Neuron (in vitro differentiated cells): ENCODE data around the gene ARL14.

Experiments used
- H2AFZ ChIP-seq: one replicate; pipeline ENCODE4 v1.6.1; 2013; ENCODE audit warnings: low read depth, mild to moderate bottlenecking, inconsistent platforms, low read length, moderate library complexity
- H3K27me3 ChIP-seq: one replicate; pipeline ENCODE4 v1.6.1; 2013; ENCODE audit warnings: low read length; ENCODE audit not compliant: insufficient read depth
- H3K36me3 ChIP-seq: one replicate; pipeline ENCODE4 v1.6.1; 2013; ENCODE audit warnings: low read length; ENCODE audit not compliant: insufficient read depth
- H3K4me1 ChIP-seq: one replicate; pipeline ENCODE4 v1.6.1; 2013; ENCODE audit warnings: low read length; ENCODE audit not compliant: insufficient read depth
- H3K4me3 ChIP-seq: 2 replicates; pipeline ENCODE4 v1.5.1; 2013; ENCODE audit warnings: mild to moderate bottlenecking, low read length, moderate library complexity
- H3K9me3 ChIP-seq: one replicate; pipeline ENCODE4 v1.6.1; 2013; ENCODE audit warnings: low read length

The ARL14 gene

DNA sequence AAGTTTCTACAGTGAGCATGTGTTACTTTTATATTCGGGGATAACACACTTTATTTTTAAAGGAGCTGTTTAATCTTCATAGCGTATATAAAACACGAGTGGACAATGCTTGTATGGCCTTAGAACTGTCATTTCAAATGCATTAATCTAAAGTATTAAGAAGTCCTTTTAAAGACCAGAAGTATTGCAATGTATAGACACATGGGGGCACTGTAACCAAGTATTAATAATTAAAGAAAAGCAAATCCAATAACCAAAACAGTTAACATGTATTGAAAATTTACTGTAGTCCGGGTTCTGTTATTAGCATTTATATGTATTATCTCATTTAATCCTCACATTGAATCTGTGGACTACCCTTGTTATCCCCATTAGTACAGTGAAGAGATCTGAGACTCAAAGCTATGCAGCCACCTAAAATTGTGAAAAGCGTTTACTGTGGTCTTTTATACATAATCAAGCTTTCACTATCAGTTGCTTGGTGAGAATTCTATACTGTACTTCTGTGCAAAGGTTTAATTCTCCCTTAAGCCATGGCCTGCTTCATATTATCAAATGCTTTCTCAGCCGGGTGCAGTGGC, 10.1 kb downstream of the ARL14 start:
- H2AFZ ChIP-seq = no peak overlapping the region
- H3K9me3 ChIP-seq = no peaks in the 10 kb centered on the region
- no peaks in the 10 kb centered on the region for H3K27me3 ChIP-seq
- H3K36me3 ChIP-seq = no peaks in the 10 kb centered on the region
- no peaks in the 10 kb centered on the region for H3K4me1 ChIP-seq
- H3K4me3 ChIP-seq = no peak overlapping the region

DNA sequence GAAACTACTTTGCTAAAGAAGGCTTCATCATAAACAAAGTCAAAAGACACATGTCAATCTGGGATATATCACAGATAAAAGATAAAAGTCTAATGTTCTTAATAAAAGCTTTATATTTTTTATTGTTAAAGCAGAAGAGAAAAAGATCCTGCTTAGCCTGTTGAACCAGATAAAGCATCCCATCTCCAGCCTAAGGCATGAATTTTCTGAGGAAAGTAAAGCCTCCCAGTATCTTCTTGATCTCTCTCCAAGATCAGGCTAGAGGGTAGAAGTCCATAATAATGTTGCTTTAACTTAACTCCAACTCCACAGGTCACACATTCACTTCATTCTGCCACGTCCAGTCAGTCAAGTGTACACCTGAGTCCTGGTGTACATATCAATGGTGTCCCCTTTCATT, 14.2 kb downstream of the ARL14 start:
- no peaks in the 10 kb centered on the region for H3K9me3 ChIP-seq
- H3K27me3 ChIP-seq = no peaks in the 10 kb centered on the region
- no peak overlapping the region for H3K4me3 ChIP-seq
- peaks cover 2% of the 10 kb centered on the region for H3K4me1 ChIP-seq
- no peaks in the 10 kb centered on the region for H3K36me3 ChIP-seq
- H2AFZ ChIP-seq = no peak overlapping the region

DNA sequence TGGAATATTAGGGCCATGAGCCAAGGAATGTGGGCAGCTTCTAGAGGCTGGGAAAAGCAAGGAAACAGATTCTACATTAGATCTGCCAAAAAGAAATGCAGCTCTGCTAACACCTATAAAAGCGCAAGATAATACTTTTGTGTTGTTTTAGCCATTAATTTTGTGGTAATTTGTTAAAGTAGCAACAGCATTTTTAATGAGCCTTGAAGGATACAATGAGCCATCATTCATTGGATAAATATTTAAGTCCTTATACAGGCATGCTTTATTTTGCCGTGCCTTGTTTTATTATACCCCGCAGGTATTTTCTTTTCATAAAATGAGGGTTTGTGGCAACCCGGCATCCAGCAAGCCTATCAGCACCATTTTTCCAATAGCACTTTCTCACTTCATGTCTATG, 15.0 kb downstream of the ARL14 start:
- H2AFZ ChIP-seq = no peak overlapping the region
- H3K9me3 ChIP-seq = no peaks in the 10 kb centered on the region
- no peaks in the 10 kb centered on the region for H3K36me3 ChIP-seq
- H3K4me1 ChIP-seq = peaks cover 2% of the 10 kb centered on the region
- no peak overlapping the region for H3K4me3 ChIP-seq
- H3K27me3 ChIP-seq = no peaks in the 10 kb centered on the region

DNA sequence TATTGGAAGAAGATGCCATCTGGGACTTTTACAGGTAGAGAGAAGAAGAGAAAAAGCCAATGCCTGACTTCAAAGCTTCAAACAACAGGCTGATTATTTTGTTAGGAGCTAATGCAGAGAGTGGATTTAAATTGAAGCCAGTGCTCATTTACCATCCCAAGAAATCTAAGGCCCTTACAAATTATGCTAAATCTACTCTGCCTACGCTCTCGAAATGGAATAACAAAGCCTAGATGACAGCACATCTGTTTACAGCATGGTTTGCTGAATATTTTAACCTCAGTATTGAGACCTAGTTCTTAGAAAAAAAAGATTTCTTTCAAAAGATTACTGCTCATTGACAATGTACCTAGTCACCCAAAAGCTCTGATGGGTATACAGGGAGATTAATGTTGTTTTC, 16.2 kb downstream of the ARL14 start:
- H2AFZ ChIP-seq = peak overlapping the region; percentile 16
- peaks cover 2% of the 10 kb centered on the region for H3K4me1 ChIP-seq
- H3K4me3 ChIP-seq = no peak overlapping the region
- no peaks in the 10 kb centered on the region for H3K27me3 ChIP-seq
- H3K9me3 ChIP-seq = no peaks in the 10 kb centered on the region
- H3K36me3 ChIP-seq = no peaks in the 10 kb centered on the region

DNA sequence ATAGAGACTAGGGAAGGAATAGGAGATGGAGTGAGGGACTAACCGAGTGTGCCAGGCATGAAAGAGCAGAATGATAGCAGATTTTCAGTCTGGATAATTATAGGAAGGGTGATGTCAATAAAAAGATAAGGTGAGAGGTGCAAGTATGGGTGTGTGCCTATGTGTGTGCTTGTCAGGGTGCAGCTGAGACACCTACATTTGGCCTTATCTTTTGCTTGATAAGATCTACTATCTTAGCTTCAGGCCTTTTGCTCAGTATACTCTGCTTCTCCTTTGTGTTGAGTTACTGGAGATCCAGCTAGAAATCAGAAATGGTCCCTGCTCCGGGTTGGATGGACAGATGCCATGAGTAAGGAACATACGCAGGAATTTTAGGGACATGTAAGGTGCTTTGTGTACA, 17.4 kb downstream of the ARL14 start:
- Histone ChIP-seq H3K4me3 (no peak overlapping the region), H2AFZ (no peak overlapping the region), H3K9me3 (no peaks in the 10 kb centered on the region), H3K36me3 (no peaks in the 10 kb centered on the region), H3K27me3 (no peaks in the 10 kb centered on the region), H3K4me1 (peaks cover 2% of the 10 kb centered on the region)

DNA sequence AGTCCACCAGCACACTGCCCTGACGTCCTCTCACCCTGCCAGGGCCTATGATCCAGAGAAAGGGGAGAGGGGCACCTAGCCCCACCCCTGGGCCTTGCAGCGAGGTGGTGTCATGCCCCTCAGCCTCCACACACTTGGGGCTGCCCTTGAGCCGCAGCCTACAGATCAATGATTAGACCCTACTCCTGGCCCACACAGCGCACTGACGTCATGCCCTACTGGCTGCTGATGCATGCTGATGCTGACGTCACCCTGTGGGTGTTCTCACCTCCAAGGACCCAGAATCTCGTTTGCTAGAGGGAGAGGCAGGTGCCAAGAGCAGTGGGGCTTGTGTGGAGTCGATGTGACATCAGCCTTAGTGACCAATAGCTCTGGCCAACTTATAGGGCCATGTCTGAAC, 18.0 kb downstream of the ARL14 start:
- H3K36me3 ChIP-seq = no peaks in the 10 kb centered on the region
- no peak overlapping the region for H3K4me3 ChIP-seq
- H3K4me1 ChIP-seq = peaks cover 2% of the 10 kb centered on the region
- no peaks in the 10 kb centered on the region for H3K27me3 ChIP-seq
- no peak overlapping the region for H2AFZ ChIP-seq
- H3K9me3 ChIP-seq = no peaks in the 10 kb centered on the region

DNA sequence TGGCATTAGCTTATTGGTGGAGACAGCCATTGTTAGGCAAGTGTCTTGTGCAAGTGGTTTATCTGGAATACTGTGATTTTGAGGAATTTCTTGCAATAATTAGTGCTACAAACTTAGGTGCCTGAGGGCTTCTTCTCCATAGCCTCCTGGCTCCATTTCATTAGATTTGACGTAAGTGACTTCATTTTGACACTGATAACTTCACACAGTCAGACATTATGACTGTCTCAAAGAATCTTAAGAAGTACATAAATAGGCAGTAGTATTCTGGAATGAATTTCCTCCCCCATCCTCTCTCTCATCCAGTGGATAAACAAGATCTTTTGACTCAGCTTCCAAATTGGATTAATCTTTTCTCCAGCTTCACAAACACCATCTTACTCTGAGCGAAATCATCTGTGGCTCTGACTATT, 19.0 kb downstream of the ARL14 start:
- Histone ChIP-seq H3K36me3 (no peaks in the 10 kb centered on the region), H3K9me3 (no peaks in the 10 kb centered on the region), H3K4me1 (peaks cover 2% of the 10 kb centered on the region), H3K4me3 (no peak overlapping the region), H2AFZ (no peak overlapping the region), H3K27me3 (no peaks in the 10 kb centered on the region)

DNA sequence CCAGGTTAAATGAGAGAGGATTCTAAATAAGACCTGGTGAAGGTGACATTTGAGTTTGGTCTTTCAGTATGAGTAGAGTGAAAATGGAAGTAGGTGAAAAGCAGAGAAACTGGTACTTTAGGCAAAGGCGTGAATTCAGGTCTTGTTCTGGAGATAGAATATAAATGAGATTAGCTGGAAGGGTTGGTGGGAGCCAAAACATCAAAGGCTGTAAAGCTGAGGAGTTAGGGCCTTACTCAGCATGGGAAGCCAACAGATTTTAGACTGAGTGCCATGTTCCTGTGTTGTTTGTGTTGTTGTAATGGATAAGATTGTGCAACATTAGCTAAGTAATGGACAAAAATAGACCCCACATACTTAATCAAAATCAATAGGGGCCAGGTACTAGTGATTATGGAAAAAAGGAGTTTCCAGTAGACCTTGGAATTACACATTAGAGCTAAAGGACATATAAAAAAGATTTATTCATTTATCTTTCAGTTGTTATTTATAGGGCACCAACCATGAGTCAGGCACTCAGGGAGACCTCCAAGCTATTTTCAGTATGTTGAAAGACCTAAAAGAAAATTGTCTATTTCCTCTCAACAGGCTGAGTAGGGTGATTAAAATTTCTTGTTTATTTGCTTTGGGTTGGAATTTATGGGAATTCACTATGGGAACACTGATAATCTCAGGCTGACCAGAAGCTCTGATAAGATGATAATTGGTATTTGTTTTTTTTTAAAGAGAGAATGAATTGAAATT, 20.8 kb downstream of the ARL14 start:
- Histone ChIP-seq H2AFZ (no peak overlapping the region), H3K27me3 (no peaks in the 10 kb centered on the region), H3K36me3 (no peaks in the 10 kb centered on the region), H3K4me3 (no peak overlapping the region), H3K9me3 (no peaks in the 10 kb centered on the region), H3K4me1 (peaks cover 2% of the 10 kb centered on the region)

DNA sequence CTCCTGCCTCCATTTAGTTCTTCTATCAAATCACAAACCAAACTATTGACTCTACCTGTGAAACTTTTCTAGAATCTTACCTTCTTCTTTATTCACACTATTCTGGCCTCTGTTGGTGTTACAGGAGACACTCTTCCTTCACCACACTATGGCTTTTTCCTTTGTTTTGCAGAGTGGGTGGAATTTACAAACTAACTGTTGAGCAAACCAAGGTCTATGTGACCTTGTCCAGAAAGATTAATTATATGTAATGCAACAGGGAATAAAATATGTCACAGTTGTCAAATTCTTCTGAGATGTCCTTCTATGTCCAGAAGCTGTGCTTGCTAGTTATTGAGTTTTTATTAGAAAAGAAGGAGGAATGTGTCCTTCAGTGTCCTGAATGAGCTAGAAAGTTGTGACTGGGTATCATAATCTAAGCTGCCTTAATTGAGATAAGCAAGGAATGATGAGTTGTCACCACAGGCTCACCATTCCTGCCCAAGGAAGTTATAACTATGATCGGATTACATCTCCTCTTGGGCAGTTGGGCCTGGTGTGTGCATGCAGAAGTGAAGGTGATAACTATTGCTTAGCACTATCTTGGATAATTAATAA, 21.7 kb downstream of the ARL14 start:
- Histone ChIP-seq H3K36me3 (no peaks in the 10 kb centered on the region), H3K9me3 (no peaks in the 10 kb centered on the region), H3K27me3 (no peaks in the 10 kb centered on the region), H2AFZ (no peak overlapping the region), H3K4me1 (no peaks in the 10 kb centered on the region), H3K4me3 (no peak overlapping the region)

DNA sequence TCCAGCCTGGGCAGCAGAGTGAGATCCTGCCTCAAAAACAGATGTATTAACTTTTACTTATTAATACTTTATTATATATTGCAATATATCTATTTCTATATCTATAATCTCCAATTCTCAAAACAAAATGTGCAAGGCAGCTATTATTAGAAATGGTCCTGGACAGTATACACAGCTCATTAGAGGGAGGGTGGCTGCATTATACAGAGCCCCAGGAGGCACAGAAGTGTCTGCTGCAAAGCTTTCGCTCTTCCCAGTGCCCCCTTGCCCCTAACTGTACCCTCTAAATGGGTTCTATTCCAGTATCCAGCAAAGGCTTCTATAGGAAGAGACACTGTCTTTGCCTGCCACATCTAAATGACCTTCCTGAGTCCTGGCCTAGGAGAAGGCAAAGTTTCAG, 24.5 kb downstream of the ARL14 start:
- Histone ChIP-seq H3K9me3 (no peaks in the 10 kb centered on the region), H3K27me3 (no peaks in the 10 kb centered on the region), H3K36me3 (no peaks in the 10 kb centered on the region), H3K4me3 (no peak overlapping the region), H2AFZ (no peak overlapping the region), H3K4me1 (no peaks in the 10 kb centered on the region)

DNA sequence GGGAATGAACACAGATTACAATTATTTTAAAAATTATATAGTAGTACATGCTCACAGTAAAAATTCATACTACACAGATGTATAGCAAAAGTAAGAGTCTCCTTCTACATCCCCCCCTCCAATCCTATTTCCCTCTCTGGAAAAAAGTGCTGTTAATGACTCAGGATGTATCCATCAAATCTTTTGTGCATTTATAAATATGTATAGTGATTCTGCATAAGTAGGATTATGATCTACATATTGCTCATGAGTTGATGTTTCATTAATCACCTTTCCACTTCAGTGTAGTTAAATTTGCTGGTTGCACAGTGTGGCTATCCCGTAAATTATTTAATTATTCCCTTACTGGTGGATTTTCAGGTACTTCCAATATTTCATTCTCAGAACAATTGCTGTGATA, 25.3 kb downstream of the ARL14 start:
- Histone ChIP-seq H3K9me3 (no peaks in the 10 kb centered on the region), H3K27me3 (no peaks in the 10 kb centered on the region), H2AFZ (no peak overlapping the region), H3K4me1 (no peaks in the 10 kb centered on the region), H3K4me3 (no peak overlapping the region), H3K36me3 (no peaks in the 10 kb centered on the region)

DNA sequence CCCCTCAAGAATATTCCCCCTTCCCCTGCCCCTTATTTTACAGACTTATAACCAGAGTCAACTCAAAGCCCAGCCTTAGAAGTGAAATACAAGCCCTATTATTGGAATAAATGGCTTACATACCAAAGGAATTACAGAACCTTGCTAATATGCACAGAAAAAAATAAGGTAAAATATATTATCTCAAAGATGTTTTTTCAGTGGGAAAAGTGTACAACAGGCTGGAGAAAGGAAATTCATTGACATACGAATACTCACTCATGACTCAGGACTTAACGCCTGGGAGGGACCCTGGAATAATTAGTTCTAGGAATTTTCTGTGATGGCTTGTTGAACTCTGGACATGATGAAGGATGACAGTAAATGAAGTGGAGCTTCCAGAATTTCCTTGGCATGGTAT, 27.0 kb downstream of the ARL14 start:
- no peaks in the 10 kb centered on the region for H3K9me3 ChIP-seq
- H2AFZ ChIP-seq = no peak overlapping the region
- H3K4me3 ChIP-seq = no peak overlapping the region
- H3K36me3 ChIP-seq = no peaks in the 10 kb centered on the region
- H3K27me3 ChIP-seq = no peaks in the 10 kb centered on the region
- no peaks in the 10 kb centered on the region for H3K4me1 ChIP-seq

DNA sequence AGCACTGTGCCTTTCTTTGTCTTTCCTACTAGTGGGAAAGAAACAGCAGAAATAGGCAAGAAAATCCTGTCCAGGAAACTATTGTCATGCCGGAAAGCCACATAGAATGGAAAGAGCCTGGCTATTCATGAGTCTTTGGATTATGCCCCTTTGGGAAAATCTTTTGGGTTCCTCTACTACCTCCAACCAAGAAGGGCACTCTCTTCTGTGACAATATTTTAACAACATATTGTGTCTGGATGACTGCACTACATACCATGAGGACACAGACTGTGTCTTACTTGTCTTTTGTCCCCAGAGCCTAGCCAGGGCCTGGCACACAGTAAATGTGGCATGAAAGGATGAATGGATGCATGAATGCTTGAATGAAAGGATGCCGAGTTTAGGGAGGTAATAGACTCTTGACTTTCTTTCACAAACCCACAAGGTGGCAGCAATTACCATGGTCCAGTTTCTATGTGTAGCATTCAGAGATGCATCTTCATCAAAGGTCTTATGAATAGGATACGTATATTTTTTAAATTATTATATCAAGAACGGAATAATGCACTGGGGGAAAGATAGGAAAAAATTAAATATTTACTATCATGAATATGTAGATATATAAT, 30.3 kb downstream of the ARL14 start:
- no peaks in the 10 kb centered on the region for H3K9me3 ChIP-seq
- no peaks in the 10 kb centered on the region for H3K36me3 ChIP-seq

More for the DNA sequence above, 30.3 kb downstream of the ARL14 start:
- Histone ChIP-seq H3K27me3 (no peaks in the 10 kb centered on the region), H3K4me3 (no peak overlapping the region), H3K4me1 (no peaks in the 10 kb centered on the region), H2AFZ (no peak overlapping the region)
